Kidney glomerular epithelial cell (primary cell): Measurements from ENCODE around the gene CHAMP1.
"Not testable (repeated sequence)": the region's sequence is repeated elsewhere in the genome, so short reads cannot be mapped to it uniquely, and the experiment has no call there.

Experiments
- DNase-seq: peaks from one replicate; lab custom pipeline; 2025; lab: John Stamatoyannopoulos, UW

Gene CHAMP1

DNA sequence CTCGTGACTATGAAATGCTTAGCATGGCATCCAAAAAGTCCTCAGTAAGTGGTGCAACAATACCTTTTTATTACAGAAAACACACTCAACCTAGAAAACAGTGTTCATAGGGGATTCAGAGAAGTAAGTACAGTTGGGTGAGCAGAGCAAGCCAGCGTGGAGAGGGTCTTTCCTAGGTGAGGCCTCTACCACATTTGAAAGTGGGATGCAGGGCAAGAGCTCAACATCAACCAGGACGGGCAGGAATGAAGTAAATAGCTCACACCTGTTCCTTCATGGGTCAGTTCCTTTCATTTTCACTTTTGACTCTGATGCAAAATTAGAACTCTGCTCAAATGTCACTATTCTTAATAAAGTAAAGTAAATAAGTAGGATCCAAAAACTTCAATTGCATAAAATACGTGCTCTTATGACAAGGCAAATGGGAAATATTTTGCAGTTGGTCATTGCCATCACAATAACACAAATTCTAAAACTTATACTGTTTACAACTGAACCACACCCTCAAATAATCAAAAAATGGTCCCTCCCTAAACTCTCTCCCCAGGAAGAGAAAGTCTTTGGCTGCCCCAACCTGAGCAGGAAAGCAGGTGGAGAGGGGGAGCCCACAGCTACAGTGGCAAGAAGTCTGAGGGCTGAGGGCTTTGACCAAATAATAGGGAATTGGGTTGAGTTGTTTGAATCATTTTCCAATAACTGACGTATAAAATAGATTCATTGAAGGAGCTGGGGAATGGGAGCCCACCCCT, 20.2 kb downstream of the CHAMP1 start:
- no peak for DNase-seq

DNA sequence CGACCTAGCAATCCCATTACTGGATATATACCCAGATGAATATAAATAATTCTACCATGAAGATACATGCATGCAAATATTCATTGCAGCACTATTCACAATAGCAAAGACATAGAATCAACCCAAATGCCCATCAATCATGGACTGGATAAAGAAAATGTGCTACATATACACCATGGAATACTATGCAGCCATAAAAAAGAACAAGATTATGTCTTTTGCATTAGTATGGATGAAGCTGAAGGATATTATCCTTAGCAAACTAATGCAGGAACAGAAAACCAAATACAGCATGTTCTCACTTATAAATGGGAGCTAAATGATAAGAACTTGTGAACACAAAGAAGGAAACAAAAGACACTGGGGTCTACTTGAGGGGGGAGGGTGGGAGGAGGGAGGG, 22.2 kb downstream of the CHAMP1 start:
- not testable (repeated sequence) for DNase-seq

DNA sequence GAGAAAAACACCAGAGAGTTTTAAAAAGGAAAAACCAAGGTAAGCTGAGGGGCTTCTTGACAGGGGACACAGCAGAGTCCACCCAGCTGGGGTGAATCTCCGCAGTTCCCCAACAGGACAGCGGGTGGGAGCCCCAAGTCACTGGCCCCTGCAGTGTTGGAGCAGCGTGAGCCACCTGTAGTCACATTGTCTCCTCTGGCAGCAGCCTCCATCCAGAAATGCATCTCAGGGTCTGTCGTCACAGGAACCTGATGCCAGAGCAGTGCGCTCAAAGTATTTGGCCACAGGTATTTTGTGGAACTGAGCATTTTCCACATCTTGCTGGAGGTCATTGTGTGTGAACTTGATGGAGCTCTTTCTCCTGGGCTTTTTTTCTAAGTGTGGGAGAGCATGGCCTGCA, 24.7 kb downstream of the CHAMP1 start:
- DNase-seq: no peak

DNA sequence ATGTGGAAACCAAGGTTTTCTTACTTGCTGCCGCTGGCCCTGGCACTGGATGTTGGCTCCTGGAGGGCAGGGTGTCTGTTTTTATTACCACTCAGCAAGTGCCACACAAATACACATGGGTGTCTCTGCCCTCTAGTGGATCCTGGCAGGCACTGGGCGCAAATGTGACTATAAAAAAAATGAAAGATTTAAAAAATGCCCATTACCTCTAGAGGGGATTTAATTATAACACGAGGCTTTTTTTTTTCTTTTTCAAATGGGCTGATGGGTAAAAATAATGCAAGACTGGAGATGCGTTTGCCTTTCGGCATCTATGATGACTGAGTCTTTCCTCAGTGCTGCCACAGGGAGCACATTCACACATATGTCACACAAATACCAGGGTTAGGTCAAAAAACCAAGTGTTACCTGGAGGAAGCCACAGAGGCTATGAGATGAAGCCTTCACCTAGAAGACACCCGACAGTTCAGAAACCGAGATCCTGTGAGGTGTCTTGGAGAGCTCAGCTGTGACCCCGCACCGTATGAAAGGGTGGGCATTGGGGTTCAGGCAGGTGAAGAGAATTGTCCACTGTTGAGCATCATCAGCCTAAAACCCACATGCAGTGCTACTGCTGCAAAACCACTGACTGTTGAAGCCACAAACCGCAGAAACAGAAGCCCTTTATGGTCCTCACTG, 25.7 kb downstream of the CHAMP1 start:
- peak; percentile 33 for DNase-seq

DNA sequence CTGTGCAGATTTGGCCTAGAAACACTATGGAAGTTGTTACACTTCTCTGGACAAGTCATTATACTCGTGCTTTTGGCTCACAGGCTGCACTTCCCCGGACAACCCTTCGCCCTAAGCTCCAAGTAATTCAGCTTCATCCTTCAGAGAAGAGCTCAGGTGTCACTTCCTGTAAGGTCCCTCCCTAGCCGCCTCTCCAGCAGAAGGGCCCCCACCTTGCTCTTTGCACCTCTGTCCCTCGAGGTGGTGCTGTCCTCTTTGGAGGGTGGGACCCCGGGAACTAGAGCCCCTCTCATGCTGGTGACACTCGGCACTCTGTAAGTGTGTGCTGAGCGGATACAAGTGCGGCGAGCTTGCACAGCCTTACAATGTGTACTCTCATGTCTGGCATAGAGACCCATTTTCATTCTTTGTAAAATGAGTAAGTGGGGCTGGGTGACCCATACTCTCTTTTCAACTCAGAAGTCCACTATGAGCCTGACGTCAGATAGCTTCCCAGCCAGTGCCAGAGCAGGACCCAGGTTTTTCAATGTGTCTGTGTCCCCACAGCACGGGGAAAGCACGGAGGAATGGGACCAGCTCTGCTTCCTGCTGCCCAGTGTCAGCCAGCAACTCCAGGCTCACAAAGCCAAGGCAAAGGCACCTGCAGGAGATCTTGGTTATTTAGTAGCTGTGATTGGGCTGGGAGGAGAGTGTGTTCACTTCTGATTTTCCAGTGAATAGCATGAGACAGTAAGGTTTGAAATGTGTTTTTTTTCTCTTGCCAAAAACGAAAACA, 26.9 kb downstream of the CHAMP1 start:
- DNase-seq: no peak

DNA sequence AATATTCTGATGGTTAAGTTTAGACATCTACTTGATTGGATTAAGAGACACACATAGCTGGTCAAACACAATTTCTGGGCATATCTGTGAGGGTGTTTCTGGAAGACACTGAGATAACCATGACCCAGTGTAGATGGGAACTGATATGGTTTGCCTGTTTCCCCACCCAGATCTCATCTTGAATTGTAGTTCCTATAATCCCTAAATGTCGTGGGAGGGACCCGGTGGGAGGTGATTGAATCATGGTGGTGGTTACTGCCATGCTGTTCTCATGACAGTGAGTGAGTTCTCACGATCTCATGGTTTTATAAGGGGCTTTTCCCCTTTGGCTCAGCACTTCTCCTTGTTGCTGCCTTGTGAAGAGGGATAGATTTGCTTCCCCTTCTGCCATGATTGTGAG, 33.0 kb downstream of the CHAMP1 start:
- DNase-seq: not testable (repeated sequence)

DNA sequence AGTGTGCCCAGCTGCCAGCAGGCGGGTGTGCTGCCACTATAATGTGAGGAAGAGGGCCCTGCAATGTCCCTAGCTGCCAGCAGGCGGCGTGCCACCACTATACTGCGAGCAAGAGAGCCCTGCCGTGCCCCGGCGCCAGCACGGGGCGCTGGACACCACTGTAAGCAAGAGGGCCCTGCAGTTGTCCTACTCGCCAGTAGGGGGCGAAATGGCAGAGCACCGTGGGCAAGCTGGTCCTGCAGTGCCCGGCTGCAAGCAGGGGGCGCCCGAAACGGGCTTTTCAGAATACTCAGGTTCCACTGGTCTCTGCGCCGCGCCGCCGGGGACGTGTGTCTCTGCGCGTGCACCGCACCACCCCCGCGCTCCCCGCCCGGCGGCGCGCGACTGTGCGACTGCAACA, 38.5 kb downstream of the CHAMP1 start:
- DNase-seq: not testable (repeated sequence)

DNA sequence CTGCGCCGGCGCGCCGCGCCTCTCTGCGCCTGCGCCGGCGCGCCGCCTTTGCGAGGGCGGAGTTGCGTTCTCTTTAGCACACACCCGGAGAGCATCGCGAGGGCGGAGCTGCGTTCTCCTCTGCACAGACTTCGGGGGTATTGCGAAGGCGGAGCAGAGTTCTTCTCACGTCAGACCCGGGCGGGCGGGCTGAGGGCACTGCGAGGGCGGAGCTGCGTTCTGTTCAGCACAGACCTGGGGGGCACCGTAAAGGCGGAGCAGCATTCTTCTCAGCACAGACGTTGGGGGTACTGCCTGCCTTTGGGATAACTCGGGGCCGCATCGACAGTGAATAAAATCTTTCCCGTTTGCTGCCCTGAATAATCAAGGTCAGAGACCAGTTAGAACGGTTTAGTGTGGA, 39.1 kb downstream of the CHAMP1 start:
- DNase-seq: not testable (repeated sequence)
